ENCODE data around the gene ZNRF1. TPM values are rescaled to one million over a fixed set of nuclear protein-coding genes. Genes with fewer than 3 reads are reported as not detected.

Gene ZNRF1
- total RNA-seq, 2 donors from 2014 or later: 27.7 to 29.7 TPM

GRCh38 chr16:75072239-75072947 lies 73.6 kb downstream of the ZNRF1 start:
- Histone ChIP-seq H3K36me3 (no peaks in the 10 kb centered on the region), H3K4me1 (peaks cover 4% of the 10 kb centered on the region), H3K9ac (ENCODE audit: low read depth in 2 of 2, low read length in 2 of 2) (no peak overlapping the region), H3K4me3 (no peak overlapping the region), H3K9me3 (no peaks in the 10 kb centered on the region), H3K27ac (peak overlapping the region; percentile 10), H3K27me3 (no peaks in the 10 kb centered on the region)
- no peak for DNase-seq
- TF ChIP-seq, protein P1, sequence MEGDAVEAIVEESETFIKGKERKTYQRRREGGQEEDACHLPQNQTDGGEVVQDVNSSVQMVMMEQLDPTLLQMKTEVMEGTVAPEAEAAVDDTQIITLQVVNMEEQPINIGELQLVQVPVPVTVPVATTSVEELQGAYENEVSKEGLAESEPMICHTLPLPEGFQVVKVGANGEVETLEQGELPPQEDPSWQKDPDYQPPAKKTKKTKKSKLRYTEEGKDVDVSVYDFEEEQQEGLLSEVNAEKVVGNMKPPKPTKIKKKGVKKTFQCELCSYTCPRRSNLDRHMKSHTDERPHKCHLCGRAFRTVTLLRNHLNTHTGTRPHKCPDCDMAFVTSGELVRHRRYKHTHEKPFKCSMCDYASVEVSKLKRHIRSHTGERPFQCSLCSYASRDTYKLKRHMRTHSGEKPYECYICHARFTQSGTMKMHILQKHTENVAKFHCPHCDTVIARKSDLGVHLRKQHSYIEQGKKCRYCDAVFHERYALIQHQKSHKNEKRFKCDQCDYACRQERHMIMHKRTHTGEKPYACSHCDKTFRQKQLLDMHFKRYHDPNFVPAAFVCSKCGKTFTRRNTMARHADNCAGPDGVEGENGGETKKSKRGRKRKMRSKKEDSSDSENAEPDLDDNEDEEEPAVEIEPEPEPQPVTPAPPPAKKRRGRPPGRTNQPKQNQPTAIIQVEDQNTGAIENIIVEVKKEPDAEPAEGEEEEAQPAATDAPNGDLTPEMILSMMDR (IDR thresholded peaks at IDR 0.05): no peak
- intact Hi-C loops (cut with DNase I): no loop called here

DNA sequence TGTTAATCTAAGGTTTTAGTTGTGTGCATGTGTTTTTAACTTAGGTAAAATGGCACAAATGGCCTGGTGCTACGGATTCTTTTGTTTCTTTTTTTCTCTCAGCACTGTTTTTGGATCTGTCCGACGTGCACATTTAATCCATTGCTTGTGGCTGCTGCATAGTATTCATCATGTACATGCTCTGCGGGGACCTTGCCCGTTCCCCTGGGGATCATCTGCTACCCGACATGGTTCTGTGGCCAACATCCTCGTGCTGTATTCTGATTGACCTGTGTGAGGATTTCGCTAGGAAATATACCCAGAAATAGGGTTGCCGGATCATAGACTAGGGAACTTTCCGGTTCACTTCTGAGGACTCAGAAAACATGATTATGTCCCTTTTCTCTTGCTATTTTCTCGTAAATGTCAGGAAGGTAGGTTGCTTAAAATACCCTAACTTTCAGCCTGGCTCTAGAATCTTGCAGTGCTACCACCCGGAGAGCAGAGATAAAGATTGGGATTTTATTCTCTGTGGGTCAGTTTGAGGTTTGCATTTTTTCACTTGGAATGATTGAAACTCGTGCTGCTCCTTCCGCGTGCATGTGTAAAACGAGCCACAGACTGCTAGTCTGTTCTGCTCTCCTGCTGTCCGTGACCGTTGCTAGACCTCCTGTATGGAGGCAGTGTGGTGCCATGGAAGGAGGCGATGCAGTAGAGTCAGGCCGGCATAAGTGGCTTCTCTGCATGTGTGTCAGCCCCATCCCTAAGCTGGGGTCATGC lies 74.9 kb downstream of the ZNRF1 start:
- Histone ChIP-seq H3K27me3 (no peaks in the 10 kb centered on the region), H3K27ac (no peak overlapping the region), H3K4me3 (no peak overlapping the region), H3K36me3 (no peaks in the 10 kb centered on the region), H3K9me3 (no peaks in the 10 kb centered on the region), H3K4me1 (peaks cover 4% of the 10 kb centered on the region), H3K9ac (ENCODE audit: low read depth in 2 of 2, low read length in 2 of 2) (no peak overlapping the region)
- intact Hi-C loops (cut with DNase I): no loop called here
- TF ChIP-seq, protein P1 (IDR thresholded peaks at IDR 0.05): no peak
- no peak for DNase-seq

DNA sequence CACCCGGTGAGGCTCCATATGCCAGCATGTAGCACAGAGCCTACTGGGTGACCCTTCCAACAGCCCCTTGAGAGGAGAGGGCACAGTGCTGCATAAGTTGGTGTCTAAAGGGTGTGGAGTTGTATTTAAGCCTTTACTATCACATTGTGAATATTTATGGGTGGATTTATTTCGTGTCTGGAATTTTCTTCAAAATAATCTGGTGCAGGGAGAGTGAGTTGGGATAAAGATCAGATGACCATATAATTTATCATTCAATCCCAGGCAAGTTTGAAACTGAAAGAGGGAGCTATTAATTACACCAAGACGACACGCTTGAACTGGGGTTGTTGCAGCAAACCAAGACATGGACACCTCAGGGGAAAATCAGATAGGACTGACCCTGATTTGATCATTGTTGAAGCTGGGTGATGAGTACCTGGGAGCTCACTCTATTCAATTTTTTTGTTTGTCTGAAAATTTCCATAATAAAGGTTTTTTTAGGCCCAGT lies 75.5 kb downstream of the ZNRF1 start:
- Histone ChIP-seq H3K27ac (no peak overlapping the region), H3K9ac (ENCODE audit: low read depth in 2 of 2, low read length in 2 of 2) (no peak overlapping the region), H3K4me1 (peaks cover 4% of the 10 kb centered on the region), H3K9me3 (no peaks in the 10 kb centered on the region), H3K4me3 (no peak overlapping the region), H3K27me3 (no peaks in the 10 kb centered on the region), H3K36me3 (no peaks in the 10 kb centered on the region)
- DNase-seq: no peak
- TF ChIP-seq, protein P1 (IDR thresholded peaks at IDR 0.05): no peak
- intact Hi-C loops (cut with DNase I): no loop called here

DNA sequence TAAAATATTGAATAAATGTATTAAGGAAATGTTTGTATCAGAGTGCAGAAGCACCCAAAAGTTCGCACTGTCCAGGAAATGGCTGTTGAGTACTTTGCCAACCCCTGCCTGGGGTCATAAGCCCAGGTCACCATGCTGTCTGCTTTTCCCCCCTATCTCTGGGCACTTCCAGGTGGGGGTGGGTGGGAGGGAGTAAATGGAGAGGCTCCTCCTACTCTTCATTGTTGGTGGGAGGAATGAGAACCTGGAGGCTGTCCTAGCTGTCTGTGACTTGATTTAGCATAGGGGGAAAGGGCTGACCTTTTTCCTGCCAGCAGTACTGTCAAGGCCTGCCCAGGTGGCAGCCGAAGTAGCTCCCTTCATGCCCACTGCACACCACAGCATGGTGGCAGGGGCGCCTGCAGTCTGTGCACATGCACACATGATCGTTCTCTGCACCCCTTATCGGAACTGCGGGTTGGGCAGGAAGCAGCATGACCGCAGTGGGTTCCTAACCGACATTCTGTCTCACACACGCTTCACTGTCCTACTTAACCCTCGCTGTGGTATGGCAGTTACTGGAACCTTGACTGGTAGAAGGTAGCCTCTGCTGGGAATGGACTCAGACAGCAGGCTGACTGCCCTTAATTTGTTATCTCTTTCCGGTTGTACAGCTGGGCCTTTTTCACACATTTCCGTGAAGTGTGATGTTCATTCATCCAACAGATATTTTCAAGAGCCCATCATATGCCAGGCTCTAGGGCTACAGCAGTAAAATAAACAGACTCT lies 76.3 kb downstream of the ZNRF1 start:
- Histone ChIP-seq H3K9me3 (no peaks in the 10 kb centered on the region), H3K27ac (no peak overlapping the region), H3K27me3 (no peaks in the 10 kb centered on the region), H3K4me1 (peaks cover 4% of the 10 kb centered on the region), H3K9ac (ENCODE audit: low read depth in 2 of 2, low read length in 2 of 2) (no peak overlapping the region), H3K36me3 (no peaks in the 10 kb centered on the region), H3K4me3 (no peak overlapping the region)
- TF ChIP-seq, protein P1 (IDR thresholded peaks at IDR 0.05): no peak
- intact Hi-C loops (cut with DNase I): no loop called here
- DNase-seq: no peak

GRCh38 chr16:75075688-75076268 lies 77.0 kb downstream of the ZNRF1 start:
- Histone ChIP-seq H3K27me3 (no peaks in the 10 kb centered on the region), H3K36me3 (no peaks in the 10 kb centered on the region), H3K4me3 (no peak overlapping the region), H3K9me3 (no peaks in the 10 kb centered on the region), H3K4me1 (peaks cover 4% of the 10 kb centered on the region), H3K27ac (no peak overlapping the region), H3K9ac (ENCODE audit: low read depth in 2 of 2, low read length in 2 of 2) (no peak overlapping the region)
- TF ChIP-seq, protein P1 (IDR thresholded peaks at IDR 0.05): no peak
- intact Hi-C loops (cut with DNase I): no loop called here
- DNase-seq: no peak
